HG02973 (cell line): Measurements from ENCODE around the gene LIMD2.

Experiments used
- ATAC-seq: cut with Tn5 transposase; IDR thresholded peaks from one replicate; pipeline ENCODE4 v1.9.1; 2021; ENCODE audit warnings: moderate library complexity; ENCODE audit not compliant: unreplicated experiment

The LIMD2 gene

DNA sequence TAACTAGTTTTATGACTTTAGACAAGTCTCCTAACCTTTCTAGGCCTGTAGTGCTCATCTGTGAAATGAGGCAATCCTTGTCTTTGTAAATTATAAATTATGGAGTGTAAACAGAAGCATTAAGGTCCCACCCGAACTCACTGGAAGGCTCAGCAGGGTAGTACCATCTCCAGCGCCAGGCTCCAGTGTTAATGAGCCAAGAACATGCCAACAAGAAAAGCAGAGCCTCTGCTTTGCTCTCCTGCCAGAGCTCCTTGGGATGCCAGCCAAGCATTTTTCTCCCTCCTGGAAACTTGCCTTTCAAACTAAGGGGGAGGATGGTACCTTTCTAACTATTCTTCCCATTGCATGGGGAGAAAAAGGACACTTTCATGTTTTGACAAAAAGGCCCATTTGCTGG lies 14.9 kb downstream of the LIMD2 start:
- ATAC-seq: no peak

DNA sequence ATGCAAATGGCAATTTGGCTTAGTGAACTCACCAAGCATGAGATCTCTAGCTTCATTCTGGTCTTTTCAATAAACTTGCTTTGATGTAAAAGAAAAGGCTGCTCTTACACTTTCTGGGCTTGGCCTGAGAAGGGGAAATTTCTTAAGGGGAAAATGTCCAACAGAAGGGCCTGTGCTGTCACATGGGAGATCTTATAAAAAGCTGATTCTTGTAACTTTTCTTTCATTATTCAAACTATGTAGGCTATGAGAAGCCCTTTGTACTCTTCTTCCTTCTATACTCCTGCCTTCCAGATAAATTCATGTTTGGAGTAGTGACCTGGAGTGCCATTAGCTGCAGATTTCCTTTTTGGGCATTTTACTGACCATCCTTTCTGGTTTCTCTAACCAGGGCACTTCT lies 16.9 kb downstream of the LIMD2 start:
- no peak for ATAC-seq

DNA sequence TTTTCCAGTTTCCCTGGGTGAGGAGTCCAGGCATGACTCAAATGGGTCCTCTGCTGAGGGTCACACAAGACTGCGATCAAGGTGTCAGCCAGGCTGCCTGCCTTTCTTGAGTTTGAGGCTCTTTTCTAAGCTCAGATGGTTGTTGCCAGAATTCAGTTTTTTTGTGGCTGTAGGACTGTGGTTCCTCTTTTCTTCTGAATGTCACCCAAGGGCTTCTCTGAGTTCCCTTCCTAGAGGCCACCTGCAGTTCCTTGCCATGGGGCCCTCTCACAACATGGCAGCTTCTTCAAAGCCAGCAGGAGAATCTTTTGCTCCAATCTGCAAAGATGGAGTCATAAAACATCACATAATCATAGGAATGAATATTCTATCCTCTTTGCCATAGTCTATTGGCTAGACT lies 17.5 kb downstream of the LIMD2 start:
- no peak for ATAC-seq

DNA sequence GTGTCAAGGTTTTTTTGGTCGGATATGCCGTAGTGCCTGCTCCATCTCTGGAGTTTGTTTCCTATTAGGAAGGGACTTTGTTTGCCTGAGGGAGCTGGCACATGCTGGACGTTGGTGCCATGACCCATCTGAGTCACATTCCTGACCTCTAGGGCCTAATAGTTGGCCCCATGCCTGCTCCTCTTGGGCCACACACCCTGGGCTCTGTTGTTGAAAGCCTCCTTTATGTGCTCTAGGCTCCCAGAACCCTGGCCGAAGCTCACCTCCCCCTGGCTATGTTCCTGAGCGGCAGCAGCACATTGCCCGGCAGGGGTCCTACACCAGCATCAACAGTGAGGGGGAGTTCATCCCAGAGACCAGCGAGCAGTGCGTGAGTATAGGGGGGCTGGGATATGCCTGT lies 18.4 kb downstream of the LIMD2 start:
- no peak for ATAC-seq

DNA sequence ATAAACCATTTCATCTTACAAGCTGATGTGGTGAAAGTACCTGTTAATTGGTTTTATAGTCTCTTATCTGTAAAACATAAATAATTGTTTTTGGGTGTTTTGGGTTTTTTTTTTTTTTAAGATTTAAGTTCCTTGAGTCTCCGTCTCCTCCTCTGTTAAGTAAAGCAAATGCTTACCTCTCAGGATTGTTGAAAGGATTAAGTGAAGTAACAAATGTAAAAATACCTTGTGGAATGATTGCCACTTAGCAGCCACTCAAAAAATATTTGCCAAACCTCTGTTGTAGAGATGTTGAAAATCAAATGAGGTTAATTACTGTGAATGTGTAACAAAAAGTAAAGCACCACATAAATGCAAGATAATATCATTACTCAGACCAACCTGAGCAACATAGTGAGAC lies 19.2 kb downstream of the LIMD2 start:
- no peak for ATAC-seq

DNA sequence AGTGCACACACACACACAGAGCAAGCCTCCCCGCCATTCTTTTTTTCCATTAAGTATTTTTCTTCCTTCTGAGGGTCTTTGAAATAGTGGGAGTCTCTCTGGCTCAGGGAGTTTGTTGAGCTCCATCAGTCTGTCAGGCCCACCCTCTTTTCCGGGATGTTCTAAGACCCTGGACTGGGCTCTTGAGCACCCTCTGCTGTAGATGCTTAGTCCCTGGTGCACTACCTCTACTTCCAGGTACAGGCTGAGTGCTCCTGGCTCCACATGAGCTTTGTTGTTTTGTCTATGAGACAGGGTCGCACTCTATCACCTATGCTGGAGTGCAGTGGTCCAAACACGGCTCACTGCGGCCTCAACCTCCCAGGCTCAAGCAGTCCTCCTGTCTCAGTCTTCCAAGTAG lies 20.7 kb downstream of the LIMD2 start:
- ATAC-seq: no peak

DNA sequence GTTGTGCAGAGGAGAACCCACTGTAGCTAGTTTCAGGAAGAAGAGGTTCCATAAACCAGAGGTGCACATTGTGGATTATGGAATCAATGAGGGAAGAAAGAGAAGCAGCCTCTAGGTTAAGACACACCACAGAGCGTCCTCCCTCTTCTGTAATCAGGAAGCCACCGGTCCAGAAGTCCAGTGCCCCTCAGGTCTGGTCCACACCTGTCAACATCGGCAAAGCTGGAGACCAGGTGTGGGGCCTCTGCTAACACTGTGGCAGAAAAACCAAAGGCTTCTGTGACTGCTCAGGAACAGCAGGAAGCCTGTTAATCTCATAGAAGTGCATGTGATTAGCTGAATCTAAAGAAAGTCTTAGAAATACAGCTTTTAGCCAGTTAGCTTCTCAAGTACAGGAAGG lies 23.3 kb downstream of the LIMD2 start:
- ATAC-seq: no peak

DNA sequence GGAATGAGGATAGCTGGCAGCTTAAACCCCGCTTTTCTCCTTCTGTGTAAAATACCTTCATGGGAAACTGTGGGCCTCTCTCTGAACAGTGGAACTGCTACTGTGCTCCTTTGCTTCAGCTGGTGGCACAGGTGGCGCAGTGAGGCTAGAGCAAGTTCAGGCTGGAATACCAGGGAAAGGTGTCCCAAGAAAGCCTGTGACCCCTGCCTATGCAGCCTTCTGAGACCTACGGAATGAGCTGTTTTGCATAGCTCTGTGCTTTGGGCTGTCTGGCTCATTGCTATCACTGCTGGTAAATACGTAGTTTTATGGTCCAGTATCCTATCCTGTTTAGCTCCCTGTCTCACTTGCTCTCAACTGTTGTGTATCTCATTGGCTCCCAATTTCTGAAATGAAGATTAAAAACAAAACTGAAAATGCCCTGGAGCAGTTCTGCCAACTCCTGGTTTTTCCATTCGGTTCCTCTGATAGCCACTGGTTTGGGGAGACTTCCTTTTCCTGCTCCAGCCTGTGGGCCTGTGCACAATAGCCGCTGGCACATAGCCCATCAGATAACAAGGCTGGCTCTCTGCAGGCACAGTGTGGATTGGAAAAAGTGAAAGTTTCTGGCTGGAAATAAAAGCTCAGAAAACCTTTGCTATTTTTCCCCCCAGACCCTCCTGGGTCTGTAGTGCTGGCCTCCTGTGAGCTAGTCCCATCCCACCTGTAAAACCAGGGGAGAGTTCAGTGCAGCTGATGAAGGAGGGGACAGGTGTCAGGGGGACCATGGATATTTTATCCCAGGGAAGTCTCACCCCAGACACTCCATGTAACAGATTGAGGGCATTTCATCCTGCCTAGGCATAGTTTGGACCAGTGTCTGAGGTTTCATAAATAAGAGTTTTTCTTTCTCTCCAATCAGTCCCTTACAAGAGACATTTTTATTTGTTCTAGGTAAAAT lies 24.0 kb downstream of the LIMD2 start:
- no peak for ATAC-seq

DNA sequence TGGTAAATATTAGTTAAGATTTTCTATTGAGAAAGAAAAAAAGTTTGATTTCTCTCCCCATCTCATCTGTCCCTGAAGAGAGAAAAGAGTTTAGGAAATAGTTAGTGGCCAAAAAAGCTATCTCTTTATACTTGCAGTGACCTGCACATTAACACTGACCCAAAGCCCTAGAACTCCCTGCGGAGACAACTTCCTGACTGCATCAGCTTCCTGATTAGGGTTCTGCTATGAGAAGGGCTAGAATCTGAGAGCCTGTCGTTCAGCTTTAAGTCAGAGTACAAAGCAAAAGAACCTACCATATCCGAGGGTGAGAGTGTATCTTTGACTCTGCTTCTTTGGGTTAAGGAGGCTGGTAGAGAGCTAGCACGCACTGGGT lies 24.7 kb downstream of the LIMD2 start:
- ATAC-seq: no peak

DNA sequence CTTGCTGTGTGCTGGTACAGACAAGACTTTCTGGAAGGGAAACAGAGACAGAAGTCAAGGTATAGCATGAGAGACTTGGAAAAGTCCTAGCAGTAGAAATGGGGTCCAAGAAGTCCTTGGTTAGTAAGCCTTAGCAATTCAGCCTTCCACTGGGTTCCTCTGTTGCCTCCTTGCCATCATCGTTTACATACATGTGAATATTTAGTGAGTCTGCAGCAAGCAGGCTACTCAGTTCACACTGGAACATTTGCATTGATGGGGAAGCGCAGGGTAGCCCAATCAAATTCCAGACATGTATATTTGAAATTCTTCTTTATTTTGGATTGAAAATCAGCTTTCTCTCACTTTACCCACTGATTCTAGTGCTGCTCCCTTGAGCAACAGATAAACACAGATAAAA lies 27.1 kb downstream of the LIMD2 start:
- ATAC-seq: no peak

DNA sequence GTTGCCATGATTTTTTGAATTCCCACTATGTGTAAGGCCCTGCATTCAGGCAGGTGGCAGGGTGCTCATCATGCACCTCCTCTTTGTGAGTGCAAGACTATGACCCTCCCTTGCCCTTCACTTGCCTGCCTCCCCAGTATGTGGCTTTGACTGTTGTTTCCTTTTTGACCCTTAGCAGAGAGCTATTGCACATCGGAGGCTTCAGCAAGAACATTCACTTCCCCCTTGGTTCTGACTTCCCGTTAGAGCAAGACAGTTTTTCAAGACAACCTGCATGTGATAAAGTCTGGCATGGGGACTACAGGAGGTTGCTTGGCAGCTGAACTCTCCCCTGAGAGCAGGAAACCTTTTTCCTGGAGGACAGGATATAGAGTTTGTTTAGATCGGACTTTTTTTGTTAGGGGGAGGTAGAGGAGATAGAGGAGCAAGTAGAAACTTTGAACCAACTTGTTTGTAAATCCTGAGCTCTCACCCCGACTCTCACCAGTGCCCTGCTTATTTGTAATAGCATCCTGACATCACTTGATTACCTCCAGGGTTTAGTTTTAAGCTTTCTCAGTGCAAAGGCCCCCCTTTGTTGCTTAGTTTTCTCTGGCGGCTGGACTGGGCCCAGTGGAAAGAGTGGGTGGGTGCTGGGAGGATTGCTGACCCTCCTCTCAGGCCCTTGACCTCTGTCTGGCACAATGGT lies 34.3 kb downstream of the LIMD2 start:
- no peak for ATAC-seq

DNA sequence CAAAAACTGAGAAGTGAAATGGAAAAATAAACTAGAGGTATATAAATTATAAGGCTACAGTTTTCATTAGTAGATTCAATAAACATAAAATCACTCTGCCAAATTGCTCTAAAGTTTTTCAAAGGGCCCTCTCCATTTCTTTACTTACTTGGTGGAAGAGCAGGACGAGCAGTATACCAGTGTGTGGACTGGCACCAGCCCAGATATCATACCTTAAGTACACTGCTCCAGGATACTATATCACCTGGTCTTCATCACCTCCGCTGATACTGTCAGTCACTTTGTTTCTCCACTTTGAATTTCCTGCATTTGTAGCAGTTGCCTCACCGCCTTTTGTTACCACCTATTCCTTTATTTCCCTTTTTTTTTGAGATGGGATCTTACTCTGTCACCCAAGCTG lies 40.1 kb downstream of the LIMD2 start:
- ATAC-seq: no peak

DNA sequence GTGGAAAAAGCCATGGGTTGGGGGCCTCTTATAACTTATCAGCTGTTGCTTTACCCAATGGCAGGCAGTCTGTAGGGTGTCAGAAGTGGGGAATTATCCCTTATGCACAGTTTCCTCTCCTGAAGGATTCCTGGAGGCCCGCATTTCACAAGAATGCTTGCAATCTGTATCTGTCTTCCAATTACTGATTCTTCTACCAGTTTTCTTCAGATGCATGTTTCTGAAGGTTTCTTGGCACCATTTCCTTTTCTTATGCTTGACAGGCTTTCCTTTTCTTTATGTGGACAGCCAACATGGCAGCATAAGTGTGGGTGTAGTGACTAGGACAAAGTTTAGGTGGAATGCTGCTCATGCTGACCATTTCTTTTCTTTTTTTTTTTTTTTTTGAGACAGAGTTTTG lies 41.6 kb downstream of the LIMD2 start:
- no peak for ATAC-seq

DNA sequence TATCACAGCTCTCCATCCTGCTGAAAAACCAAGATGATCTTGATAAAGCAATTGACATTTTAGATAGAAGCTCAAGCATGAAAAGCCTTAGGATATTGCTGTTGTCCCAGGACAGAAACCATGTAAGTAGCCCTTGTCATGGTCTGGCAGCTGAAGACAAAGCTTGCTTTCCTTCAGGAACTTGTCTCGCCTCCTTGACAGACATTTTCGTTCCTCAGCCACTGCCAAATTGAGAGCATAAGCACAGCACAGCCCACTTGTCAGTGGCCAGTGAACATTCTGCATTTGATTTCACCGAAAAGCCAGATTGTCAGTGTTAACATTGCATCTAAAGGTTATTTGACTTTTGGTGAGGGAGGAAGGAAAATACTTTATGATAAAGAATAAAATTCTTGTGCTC lies 42.1 kb downstream of the LIMD2 start:
- no peak for ATAC-seq

DNA sequence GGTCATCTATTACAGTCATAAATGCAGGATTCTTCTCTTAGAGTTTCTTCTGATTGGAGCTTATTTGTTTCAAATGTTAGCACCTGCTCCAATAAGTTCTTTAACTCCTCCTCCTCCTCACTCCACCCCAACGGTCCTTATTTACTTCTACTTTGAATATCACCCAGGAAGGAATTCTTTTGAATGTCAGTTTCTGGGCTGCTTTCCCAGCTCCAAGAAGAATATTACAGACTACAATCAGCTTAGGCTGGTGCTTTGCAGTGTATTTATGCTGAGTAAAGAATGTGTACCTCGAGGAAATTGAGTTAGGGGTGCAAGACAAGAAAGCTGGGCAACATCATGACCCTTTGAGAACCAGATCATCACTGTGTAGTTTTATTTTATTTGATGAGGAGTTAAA lies 46.9 kb downstream of the LIMD2 start:
- ATAC-seq: no peak

DNA sequence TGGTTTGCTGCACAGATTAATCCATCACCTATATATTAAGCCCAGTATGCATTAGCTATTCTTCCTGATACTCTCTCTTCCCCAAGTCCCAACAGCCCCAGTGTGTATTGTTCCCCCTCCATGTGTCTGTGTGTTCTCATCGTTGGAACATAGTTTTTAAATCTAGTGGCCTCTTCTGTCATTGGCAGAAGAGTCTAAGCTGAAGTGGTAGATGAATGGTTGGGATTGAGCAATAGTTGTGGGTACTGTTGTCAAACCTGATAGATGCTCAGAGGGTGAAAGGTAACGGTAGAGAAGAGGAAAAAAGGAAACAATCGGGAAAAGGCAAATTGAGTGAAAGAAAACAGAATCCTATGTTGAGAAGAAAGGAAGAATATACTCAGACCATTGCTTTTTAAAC lies 47.8 kb downstream of the LIMD2 start:
- no peak for ATAC-seq

DNA sequence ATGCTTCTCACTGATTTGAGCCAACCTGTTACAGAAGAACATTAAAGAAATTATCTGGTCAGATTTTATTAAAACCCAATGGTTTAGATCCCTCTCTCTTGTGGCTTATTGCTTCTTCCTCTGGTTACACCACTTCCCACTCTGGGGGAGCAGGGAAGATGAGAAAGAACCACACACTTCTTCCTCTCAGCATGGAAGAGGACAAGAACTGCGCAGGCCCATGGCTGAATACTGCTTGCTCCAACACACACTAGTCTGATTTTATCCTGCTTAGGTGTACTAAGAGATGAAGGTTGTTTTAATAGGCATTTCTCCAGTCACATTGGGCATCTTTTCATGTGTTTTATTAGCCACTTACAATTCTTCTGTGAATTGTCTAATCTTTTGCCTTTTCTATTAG lies 50.1 kb downstream of the LIMD2 start:
- ATAC-seq: no peak

DNA sequence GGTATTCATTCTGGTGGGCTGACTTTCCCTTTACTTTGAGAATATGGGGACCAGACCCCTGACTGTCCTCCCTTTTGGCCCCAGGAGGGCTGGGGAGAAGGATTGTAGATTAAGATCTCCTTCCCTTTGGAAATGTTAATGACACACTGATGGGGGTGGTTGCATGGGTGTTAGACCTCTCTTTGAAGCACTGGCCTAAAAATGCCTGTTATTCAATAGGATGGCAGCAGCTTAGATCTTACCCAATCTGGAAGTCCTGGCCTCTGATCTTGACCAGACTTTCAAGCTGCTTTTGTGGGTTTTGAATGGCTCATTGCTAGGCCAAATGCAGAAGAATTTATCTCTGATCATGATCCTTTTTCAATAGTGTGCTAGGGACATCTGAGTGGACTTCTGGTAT lies 52.0 kb downstream of the LIMD2 start:
- no peak for ATAC-seq

DNA sequence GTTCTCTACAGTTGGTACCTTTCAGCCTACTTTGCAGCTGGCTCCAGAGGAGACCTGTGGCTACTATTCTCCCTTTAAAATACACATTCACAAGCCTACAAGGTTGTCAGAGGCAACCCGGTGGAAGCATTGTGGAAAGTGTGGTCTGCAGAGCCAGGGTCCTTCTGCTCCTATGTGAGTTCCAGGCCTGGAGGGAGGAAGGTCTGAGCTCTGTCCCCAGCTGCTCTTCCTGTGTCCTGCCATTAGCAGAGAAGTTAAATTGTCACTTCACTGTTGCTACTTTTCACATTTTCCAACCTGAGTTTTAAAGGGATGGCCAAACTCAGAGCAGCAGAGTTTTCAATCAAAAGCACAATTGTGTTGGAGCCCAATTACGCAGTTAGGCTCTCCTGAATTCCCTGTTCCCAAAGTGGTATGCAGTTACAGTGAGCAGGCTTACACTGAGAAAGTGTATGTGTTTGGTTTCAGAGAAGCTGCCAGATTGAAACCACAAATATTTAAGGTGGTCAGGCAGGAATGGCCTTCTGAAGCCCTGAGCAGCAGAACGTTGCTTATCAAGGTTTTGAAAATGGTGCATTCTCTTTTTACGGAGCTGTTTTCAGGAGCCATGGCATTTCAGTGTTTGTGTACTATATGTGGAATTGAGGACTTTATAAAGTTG lies 52.7 kb downstream of the LIMD2 start:
- no peak for ATAC-seq

DNA sequence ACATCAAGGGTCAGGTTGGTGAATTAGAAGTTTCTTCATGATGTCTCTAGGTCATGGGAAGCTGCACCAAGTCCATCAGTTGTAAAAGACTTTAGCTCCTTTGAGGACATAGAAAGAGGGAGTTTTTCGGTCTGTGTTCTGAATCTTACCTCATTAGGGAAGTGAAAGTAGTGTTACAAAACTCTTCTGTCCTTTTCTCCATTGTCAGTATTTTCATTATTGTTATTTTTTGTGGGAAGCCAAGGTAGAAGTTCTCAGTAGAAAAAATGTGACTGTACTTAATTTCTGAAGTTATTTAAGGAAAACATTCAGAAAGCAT lies 53.5 kb downstream of the LIMD2 start:
- peak; percentile 83 for ATAC-seq
